NCI-H1930 (cell line): ENCODE measurements around the gene SLC38A2.
A peak's percentile ranks its signal among the peaks of the same experiment; 100 is the strongest.
"Not testable (repeated sequence)": the region's sequence is repeated elsewhere in the genome, so short reads cannot be mapped to it uniquely, and the experiment has no call there.

Experiments
- DNase-seq, 2 experiments: peaks; one replicate each; lab custom pipeline; 2025; lab: John Stamatoyannopoulos, UW

Gene SLC38A2

GRCh38 chr12:46372544-46373300 is at the start of gene SLC38A2:
Gene SLC38A2, minus strand, starts transcription at chr12:46372773. Its CDS starts 1,480 bp downstream, at chr12:46371293.
- DNase-seq: peak; percentile 99 to 100

GRCh38 chr12:46419675-46420074 is 47.1 kb upstream of the SLC38A2 start:
- no peak for DNase-seq

DNA sequence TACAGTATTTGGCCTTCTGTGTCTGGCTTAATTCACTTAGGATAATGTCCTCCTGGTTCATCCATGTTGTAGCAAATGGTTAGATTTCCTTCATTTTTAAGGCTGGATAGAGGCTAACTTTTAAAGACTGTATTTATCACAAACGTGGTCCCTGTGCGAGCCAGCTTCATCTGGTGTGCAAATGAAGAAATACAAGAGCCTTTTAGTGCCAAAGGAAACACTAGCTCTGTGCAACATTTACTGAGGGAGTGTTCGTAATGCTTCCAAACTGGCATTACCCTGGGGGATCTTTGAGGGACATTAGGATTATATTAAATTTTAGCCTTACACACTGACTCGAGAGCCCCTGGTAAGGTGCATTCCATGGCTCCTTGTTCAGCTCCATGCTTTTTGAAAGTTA is 43.0 kb upstream of the SLC38A2 start:
- DNase-seq: no peak

DNA sequence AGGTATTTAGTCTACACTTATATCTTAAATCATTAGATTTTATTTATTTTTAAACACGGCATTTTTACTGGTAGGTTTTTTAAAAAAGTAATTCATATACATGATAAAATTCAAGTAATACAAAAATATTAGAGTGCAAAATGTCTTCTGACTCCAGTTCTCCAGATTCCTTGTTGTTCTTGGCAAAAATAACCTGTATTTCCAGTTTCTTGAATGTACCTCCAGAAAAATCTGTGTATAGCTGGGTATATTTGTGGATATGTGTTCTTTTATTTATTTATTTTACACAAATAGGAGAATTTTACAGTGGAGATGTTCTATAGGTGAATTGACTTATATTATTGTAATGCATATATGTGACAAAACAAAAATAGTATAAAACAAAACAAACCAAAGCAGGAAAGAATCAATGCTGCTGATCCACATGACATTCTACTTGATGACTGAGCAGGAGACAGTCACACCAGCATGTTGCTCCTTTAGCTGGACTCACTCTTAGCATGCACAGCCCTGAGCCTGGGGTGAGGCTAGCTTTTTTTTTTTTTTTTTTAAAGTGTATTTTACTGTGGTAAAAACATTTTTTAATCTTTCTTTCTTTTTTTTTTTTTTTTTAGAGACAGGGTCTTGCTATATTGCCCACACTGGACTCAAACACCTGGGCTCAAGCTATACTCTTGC is 42.2 kb upstream of the SLC38A2 start:
- no peak for DNase-seq

DNA sequence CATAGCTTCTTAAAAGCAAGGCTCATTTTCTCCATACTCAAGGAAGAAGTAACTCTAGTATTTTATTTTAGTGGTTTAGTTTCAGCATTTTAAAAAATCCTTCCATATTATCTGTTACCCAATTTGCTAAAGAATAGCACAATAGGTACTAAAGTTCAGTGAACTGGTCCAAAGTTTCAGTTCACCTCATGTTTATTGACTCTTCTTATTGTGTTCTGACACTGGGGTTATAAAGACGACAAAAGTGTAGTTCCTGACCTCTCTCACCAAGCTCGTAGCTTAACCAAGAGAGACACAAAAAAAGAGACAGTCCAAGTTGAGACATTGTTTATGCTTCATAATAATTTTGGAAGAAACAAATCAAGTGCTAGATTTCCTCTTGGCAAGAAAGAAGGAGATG is 40.8 kb upstream of the SLC38A2 start:
- DNase-seq: no peak

GRCh38 chr12:46412857-46413256 is 40.3 kb upstream of the SLC38A2 start:
- no peak for DNase-seq

- no peak for DNase-seq
These were observed 37.9 kb upstream of the SLC38A2 start for GRCh38 chr12:46410495-46410894.

GRCh38 chr12:46409974-46410373 is 37.4 kb upstream of the SLC38A2 start:
- no peak for DNase-seq

- DNase-seq: no peak
These were observed 36.8 kb upstream of the SLC38A2 start for GRCh38 chr12:46409342-46409741.

DNA sequence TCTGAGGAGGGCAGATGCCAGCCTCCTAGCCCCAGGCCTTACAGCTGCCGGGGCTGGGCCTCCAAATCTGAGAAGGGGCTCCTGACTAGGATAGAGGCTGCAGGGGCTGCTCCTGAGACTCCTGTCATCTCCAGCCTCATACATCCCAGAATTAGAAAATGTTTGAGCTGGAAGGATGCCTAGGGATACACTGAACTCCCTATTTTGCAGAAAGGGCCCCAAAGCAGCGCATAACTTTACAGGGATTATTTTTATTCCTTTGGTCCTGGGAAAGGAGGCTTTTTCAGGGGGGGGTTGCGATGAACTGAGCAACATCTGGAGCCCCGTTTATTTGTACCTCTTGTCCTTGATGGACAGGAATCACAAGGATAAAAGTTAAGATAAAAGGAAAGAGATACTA is 35.9 kb upstream of the SLC38A2 start:
- DNase-seq: no peak

DNA sequence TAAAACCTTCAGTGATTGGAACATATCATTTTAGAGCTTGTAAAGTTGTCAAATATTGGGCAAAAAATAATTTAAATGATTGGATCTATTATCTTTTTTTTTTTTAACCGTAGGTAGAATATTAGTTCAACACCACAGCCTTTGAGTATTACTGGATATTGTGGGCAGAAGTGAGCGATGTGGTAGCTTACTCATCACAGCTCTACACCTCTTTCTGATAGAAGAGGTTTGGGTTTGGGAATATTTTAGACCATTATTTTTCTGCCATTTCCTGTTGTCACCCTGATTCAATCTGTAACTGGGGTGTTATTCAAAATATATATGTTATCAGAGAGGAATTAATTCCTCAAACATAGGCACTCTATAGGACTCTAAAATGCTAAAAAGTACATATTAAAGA is 34.8 kb upstream of the SLC38A2 start:
- no peak for DNase-seq

GRCh38 chr12:46406352-46407027 is 33.9 kb upstream of the SLC38A2 start:
- DNase-seq: no peak

- no peak for DNase-seq
These were observed 32.2 kb upstream of the SLC38A2 start for GRCh38 chr12:46404733-46405132.

GRCh38 chr12:46404225-46404631 is 31.7 kb upstream of the SLC38A2 start:
- DNase-seq: no peak

- no peak for DNase-seq
These were observed 31.1 kb upstream of the SLC38A2 start for GRCh38 chr12:46403719-46404070.

GRCh38 chr12:46402941-46403718 is 30.6 kb upstream of the SLC38A2 start:
- no peak for DNase-seq

DNA sequence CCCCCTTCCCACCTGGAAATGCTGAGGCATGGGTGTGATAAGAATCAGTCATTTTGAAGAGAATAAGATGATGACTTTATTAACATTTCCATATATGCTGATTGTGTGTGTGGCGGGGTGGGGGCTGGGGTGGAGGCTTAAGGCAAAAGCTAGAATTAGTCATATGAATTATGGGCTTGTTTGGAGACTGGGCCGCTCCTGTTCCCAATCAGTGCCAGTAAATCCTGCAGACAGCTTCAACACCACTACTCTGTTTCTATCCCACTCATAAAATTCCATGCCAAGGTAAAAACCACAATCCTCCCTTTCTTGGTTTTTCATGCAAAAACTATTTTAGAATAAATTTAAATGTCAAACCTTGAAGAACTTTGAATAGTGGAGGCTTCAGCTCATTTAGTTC is 29.9 kb upstream of the SLC38A2 start:
- no peak for DNase-seq

GRCh38 chr12:46401662-46402061 is 29.1 kb upstream of the SLC38A2 start:
- no peak for DNase-seq

DNA sequence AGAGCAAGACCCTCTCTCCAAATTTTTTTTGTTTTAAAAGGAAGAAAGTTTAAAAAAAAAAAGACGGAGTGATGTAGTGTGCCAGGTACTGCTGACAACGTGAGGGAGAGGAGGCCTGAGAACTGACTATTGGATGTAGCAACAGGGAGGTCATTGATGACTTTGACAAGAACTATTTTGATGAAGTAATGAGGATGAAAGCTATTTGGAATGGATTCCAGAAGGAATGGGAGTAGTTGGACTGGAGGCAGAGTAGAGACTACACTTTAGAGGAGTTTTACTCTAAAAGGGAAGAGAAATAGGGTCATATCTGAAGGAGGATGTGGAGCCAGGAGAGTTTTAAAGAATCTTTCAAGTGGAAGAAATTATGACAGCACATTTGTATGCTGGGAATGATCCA is 27.8 kb upstream of the SLC38A2 start:
- DNase-seq: no peak

DNA sequence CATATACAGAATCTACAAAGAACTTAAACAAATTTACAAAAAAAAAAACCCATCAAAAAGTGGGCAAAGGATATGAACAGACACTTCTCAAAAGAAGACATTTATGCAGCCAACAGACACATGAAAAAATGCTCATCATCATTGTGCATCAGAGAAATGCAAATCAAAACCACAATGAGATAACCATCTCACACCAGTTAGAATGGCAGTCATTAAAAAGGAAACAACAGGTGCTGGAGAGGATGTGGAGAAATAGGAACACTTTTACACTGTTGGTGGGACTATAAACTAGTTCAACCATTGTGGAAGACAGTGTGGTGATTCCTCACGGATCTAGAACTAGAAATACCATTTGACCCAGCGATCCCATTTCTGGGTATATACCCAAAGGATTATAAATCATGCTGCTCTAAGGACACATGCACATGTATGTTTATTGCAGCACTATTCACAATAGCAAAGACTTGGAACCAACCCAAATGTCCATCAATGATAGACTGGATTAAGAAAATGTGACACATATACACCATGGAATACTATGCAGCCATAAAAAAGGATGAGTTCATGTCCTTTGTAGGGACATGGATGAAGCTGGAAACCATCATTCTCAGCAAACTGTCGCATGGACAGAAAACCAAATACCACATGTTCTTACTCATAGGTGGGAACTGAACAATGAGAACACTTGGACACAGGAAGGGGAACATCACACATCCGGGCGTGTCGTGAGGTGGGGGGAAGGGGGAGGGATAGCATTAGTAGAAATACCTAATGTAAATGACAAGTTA is 27.1 kb upstream of the SLC38A2 start:
- DNase-seq: not testable (repeated sequence)

DNA sequence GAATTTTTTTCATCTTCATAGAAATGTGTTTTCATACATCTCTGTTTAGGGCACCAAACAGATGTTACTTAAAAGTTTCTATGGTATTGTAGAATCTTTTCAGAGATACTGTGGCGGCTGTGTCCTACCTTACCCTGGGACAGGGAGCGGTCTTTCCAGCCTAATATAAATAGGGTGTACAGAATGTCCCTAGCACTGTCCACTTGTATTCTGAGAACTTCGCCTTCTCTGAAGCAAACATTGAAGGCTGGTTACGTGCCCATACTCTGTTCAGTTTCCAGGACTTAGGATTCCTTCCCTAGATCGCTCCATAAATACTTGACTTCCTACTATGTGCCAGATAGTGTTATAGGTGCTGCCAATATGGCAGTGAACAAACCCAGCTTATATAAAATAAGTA is 24.3 kb upstream of the SLC38A2 start:
- DNase-seq: no peak

DNA sequence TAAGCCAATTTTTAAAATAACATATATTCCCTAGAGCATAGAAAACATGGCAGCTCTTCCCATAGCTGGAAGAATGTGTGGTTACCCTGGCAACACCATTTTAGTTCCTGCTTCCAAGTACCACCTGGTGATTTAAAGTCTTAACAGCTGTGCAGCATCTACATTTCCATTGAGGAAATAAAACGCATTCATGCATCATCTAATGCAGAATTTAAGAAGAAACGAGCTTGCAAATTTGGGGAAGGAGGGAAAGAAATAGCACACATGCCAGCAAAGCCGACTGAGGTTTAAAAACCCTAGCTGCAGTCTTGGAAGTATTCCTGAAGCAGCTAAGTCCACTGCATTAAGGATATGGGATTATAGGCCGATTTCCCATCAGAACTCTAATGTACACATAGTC is 22.8 kb upstream of the SLC38A2 start:
- DNase-seq: no peak
